ENCODE data around the gene APOBEC3G.

Gene APOBEC3G

GRCh38 chr22:39125622-39126021, 48.5 kb downstream of the APOBEC3G start:
- DNase-seq: no peak

DNA sequence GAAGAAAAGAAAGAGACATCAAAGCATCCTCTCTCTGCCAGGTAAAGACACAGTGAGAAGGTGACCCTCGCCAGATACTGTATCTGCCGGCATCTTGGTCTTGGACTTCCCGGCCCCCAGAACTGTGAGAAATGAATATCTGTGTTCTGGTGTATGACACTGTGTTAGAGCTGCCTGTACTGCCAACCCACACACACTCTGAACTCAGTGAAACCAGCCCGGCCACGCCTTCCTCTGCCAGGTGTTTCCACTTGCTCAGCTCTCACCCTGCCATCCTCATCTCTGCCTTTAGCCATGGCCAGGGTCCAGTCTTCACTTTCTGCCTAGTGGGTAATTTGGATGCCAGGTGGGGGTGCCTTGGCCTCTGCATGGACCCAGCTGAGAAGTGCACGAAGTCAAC, 51.4 kb downstream of the APOBEC3G start:
- DNase-seq: no peak

- DNase-seq: no peak
Observed at GRCh38 chr22:39129081-39129480, 52.0 kb downstream of the APOBEC3G start.

DNA sequence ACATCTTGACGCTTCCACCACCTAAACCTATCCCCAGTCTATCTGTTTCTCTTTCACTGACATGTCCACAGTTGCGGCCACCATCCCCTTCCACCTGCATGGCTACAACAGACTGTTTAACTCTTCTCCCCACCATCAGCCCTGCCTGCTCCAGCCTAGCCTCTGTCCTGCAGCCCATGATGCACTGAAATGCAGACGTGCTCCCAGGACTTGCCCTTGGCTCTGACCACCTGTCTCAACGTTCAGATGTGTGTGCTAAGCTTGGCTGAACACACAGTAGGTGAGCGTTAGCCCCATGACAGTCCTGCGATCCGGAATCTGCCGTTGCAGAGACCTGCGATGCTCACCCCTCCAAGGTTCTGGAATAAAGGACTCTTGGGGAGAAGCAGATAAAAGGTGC, 52.7 kb downstream of the APOBEC3G start:
- no peak for DNase-seq

DNA sequence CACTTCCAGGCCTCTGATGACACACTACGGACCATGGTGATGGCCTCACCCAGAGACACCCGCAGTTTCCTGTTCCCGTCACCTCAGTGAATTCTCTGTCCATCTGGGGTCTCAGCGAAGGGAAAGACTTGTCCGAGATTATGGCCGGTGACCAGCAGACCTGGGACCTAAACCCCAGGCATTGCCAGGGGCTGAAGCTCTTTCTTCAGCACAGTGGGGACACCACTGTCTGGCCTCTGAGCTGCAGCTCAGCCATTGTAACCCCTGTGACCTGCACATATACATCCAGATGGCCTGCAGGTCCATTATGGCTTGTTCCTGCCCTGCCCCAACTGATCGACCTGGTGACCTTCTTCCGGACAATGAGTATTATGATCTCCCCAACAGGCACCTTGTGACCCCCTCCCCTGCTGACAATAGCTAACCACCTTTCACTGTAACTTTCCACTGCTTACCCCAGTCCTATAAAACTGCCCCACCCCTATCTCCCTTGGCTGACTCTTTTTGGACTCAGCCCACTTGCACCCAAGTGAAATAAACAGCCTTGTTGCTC, 53.2 kb downstream of the APOBEC3G start:
- no peak for DNase-seq

- no peak for DNase-seq
Observed at GRCh38 chr22:39130892-39131855, 54.1 kb downstream of the APOBEC3G start.

- no peak for DNase-seq
Observed at GRCh38 chr22:39132281-39132680, 55.2 kb downstream of the APOBEC3G start.

GRCh38 chr22:39132871-39133524, 55.9 kb downstream of the APOBEC3G start:
- DNase-seq: no peak

DNA sequence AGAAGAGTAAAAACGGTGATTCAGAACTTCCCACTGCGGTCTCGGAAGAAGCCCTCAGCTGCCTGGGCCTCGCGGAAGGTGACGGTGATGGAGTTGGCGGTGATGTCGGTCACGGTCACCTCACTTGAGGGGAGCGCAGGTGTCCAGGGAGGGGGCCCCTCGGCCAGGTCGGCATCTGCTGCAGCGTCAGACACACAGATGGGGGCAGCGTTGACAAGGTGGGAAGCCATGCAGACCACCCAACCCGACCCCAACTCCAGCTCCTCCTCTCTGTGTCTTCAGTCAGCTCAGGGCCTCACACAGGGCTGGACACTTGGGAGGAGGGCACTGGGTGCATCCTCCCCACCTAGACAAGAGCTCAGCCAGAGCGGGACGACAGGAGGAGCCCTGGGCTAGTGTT, 56.8 kb downstream of the APOBEC3G start:
- DNase-seq: no peak

GRCh38 chr22:39134366-39135091, 57.5 kb downstream of the APOBEC3G start:
- DNase-seq: no peak

DNA sequence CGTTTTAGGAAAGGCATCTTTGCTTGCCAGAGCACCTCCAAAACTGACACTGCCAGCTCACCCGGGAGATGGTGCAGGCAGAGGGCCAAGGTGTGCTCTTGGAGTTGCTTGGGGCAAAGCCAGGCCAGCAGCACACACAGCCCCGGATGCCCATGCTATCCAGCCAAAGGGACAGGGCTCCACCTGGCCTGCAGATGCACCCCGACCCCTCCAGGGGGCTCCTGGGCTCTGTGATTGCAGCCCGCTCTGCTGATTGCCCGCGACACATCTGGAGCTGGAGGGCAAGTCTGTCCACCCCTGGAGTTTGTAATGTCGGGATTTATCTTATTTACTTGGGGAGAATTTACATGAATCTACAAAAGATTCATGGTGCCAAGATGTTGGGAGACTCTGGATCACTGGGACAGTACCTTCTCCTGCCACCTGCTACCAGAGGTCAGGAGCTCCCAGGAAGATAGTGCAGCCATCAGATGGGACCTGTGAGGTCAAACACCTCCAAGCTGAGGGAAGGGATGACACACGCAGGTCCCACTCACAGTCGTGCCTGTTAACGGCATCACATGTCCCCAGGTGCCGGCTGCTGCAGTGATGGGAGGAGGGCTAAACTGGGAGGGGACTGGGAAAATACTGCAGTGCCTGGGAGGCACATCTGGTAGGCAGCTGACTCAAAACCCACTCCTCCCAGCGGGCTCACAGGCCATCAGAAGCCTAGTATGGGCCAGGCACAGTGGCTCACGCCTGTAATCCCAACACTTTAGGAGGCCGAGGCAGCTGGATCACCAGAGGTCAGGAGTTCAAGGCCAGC, 58.2 kb downstream of the APOBEC3G start:
- no peak for DNase-seq

GRCh38 chr22:39136317-39136716, 59.2 kb downstream of the APOBEC3G start:
- no peak for DNase-seq
